Heart left ventricle (tissue), 16 donors: ENCODE measurements around the gene GALNT2. TPM values are rescaled to one million over a fixed set of nuclear protein-coding genes. Genes with fewer than 3 reads are reported as not detected.

Experiments
- ATAC-seq, 4 donors: fragments of 200-7000 bp; cut with Tn5 transposase; one replicate each; pipeline ENCODE4 v1.9.1; 2020 to 2022; ENCODE audit warnings: moderate library complexity in 4 of 4, mild to moderate bottlenecking in 3 of 4, moderate number of reproducible peaks in 1 of 4
- DNase-seq, 5 donors: peaks; one replicate each; pipeline ENCODE4 v3.0.0-alpha.2; 2020
- H3K27ac ChIP-seq, 12 donors: fragments of 200-600 bp; sonication (generic) in 4 of 12; one replicate each; pipeline versions ENCODE4 v1.5.0 to v1.8.0; 2016 to 2022; ENCODE audit warnings: mild to moderate bottlenecking in 2 of 12
- H3K27me3 ChIP-seq, 9 donors: fragments of 200-600 bp; sonication (generic) in 2 of 9; one replicate each; pipeline versions ENCODE4 v1.5.1 to v1.8.0; 2016 to 2022; ENCODE audit warnings: mild to moderate bottlenecking in 3 of 9
- H3K36me3 ChIP-seq, 9 donors: fragments of 200-600 bp; sonication (generic) in 2 of 9; one replicate each; pipeline versions ENCODE4 v1.5.0 to v1.8.0; 2018 to 2022; ENCODE audit warnings: mild to moderate bottlenecking in 2 of 9
- H3K4me1 ChIP-seq, 12 donors: fragments of 200-600 bp; sonication (generic) in 4 of 12; one replicate each; pipeline versions ENCODE4 v1.5.0 to v1.8.0; 2016 to 2022; ENCODE audit warnings: mild to moderate bottlenecking in 3 of 12
- H3K4me3 ChIP-seq, 12 donors: fragments of 200-600 bp; sonication (generic) in 4 of 12; one replicate each; pipeline versions ENCODE4 v1.5.0 to v1.8.0; 2017 to 2022; ENCODE audit warnings: mild to moderate bottlenecking in 9 of 12, moderate library complexity in 4 of 12
- H3K9me3 ChIP-seq, 12 donors: fragments of 200-600 bp; sonication (generic) in 4 of 12; one replicate each; pipeline versions ENCODE4 v1.5.0 to v1.8.0; 2016 to 2022; ENCODE audit warnings: mild to moderate bottlenecking in 1 of 12
- POLR2A ChIP-seq, 2 donors: fragments of 450-650 bp; IDR thresholded peaks; one replicate each; pipeline ENCODE4 v1.6.1; 2017; ENCODE audit warnings: antibody characterized with exemption in 2 of 2, mild to moderate bottlenecking in 2 of 2, moderate library complexity in 2 of 2
- WGBS, 4 donors: extraction: QIAGEN DNeasy Blood & Tissue Kit in 2 of 4; methylation state at CpG; one replicate each; pipeline versions ENCODE4 v1.1.5 to v1.1.7; 2013 to 2018; 5-methylcytosine and 5-hydroxymethylcytosine counted together
- intact Hi-C, 10 donors: fragments of 100-400 bp; cut with DNase I; formaldehyde crosslinking; loops; one replicate each; pipeline versions ENCODE4 v1.11.1 to v1.14.2; 2022
- polyA plus RNA-seq, 2 donors: library from polyadenylated mRNA; stranded (reverse); fragments of 200-250 nt; gene quantifications; one replicate each; pipeline ENCODE4 v1.2.3, GENCODE V29; 2013
- total RNA-seq, 9 donors: library from RNA; depleted of rRNA in 2 of 9; stranded (reverse); fragments of >200 nt in 2 of 9; fragmentation: NEBNext Ultra II Directional in 3 of 9; extraction: Animal tissue kit (Norgen Biotek cat#: 25700) in 3 of 9; gene quantifications; one replicate each; pipeline versions ENCODE4 v1.1.0 to v1.2.4, GENCODE V29; 2016 to 2023
- TF ChIP-seq, protein P1 (sequence below), 12 donors: fragments of 200-600 bp; sonication (generic) in 4 of 12; IDR thresholded peaks; one replicate each; pipeline versions ENCODE4 v1.5.0 to v1.8.0; 2018 to 2022; ENCODE audit warnings: antibody characterized with exemption in 12 of 12, mild to moderate bottlenecking in 5 of 12
- donor health status: ischemic (EF 13 %, LVEDD 7.1; RV severe dilation, severe dysfunction).
- donor health status: healthy with polysubstance abuse.
- donor health status: DM: no; HTN: yes; CAD: no.
- donor health status: DM: no; HTN: no; CAD: no.
- donor health status: ischemic (EF 25% LVEDD 6.9; RV normal size, moderate dysfunction).
- donor health status: ischemic (EF 25% LVEDD 5.7; RV mildly dilated, moderate dysfunction).
- donor health status: healthy.
- donor health status: DM: yes; HTN: yes; CAD: no.
- donor health status: ischemic (EF 35%, LVEDD 5.7; RV mildly dilated, moderate dysfunction).
- donor health status: nonischemic (EF 11% LVEDD 7.7; RV severe dilation, severe dysfunction).
- donor health status: DM: yes; HTN: yes; CAD: no.
- donor health status: PGD.
- donor health status: ischemic (EF 29% LVEDD 5.4; RV normal size, mild dysfunction).
- donor health status: nonischemic (EF 23%, LVEDD 6.1; RV moderate dilation, normal function).

The GALNT2 gene
- total and polyA plus RNA-seq, 11 donors: 10.1 to 44.9 (median 31.6) TPM

DNA sequence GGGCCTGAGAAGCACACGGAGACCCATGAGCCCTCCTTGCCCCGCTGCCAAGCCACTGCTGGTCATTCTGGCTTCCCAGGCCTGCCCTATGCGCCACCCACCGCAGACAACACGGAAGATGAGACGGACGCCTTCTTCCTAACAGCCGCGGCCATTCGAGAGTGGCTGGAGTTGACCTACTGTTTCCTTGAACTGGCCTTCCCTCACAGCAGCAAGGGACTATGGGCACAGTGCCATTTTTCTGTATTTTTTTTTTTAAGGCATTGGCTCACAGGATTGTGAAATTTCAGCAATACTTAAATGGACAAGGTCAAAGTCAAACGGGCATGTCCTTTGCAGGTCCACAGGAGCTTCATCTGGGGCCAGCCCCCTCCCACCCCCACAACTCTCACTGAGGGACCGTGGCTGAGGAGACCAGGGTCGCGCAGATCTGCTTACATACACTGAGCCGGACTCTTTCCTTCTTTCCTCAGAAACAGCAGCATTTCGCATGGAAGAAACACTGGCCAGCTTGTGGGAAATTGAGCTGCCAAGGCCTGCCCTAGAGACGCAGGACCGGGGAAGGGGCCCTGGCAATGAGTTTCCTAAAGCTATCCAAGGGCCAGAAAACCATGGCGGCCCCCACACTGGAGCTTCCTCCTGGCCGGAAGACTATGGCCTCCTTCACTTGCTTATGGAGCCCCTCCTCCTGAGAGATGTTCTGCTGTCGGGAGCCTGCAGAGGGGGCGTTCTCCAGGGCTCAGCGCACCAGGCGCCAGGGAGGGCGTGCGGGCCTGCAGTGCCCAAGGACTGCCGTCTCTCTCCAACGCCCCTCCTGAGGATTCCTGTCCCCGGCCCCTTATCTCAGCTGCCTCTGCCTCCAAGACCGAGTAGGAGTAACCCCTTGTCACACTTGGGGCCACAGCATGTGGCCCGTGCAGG is 260.2 kb downstream of the GALNT2 start:
- H3K27ac ChIP-seq: no peak overlapping the region
- H3K9me3 ChIP-seq: no peaks in the 10 kb centered on the region
- WGBS, 4 donors: 73 to 80% (median 76%) methylated on average over 24 to 31 of the region's 31 CpGs
- DNase-seq: no peak
- TF ChIP-seq, protein P1, sequence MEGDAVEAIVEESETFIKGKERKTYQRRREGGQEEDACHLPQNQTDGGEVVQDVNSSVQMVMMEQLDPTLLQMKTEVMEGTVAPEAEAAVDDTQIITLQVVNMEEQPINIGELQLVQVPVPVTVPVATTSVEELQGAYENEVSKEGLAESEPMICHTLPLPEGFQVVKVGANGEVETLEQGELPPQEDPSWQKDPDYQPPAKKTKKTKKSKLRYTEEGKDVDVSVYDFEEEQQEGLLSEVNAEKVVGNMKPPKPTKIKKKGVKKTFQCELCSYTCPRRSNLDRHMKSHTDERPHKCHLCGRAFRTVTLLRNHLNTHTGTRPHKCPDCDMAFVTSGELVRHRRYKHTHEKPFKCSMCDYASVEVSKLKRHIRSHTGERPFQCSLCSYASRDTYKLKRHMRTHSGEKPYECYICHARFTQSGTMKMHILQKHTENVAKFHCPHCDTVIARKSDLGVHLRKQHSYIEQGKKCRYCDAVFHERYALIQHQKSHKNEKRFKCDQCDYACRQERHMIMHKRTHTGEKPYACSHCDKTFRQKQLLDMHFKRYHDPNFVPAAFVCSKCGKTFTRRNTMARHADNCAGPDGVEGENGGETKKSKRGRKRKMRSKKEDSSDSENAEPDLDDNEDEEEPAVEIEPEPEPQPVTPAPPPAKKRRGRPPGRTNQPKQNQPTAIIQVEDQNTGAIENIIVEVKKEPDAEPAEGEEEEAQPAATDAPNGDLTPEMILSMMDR (IDR thresholded peaks at IDR 0.05): no peak
- no peak for TF ChIP-seq POLR2A (IDR thresholded peaks at IDR 0.05)
- H3K4me1 ChIP-seq: peaks cover 0 to 11% (median 0%) of the 10 kb centered on the region in 12 donors
- intact Hi-C loops: no loop called here
- peak in 1 of 4 donors; percentile 10 for ATAC-seq
- H3K27me3 ChIP-seq: no peaks in the 10 kb centered on the region
- no peak overlapping the region for H3K4me3 ChIP-seq
- no peaks in the 10 kb centered on the region for H3K36me3 ChIP-seq

DNA sequence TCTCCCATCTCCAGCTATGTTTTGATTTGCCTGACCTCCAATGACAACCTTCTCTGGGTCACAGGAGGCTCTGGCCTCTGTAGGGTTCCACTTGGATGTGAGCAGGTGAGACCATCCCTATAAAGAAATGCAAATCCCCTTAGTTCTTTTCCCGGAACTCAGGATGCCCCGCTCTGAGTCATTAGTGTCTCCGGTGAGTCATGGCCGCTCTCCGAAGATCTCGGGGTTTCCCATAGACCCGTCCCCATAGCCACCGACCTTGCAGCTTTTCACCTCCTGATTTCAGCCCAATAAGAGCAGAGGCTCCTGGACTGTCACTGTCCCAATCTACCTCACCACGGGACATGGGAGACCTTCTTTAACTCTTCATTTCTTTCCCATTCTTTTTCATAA is 260.9 kb downstream of the GALNT2 start:
- H3K27ac ChIP-seq: no peak overlapping the region
- no peak overlapping the region for H3K4me3 ChIP-seq
- no peaks in the 10 kb centered on the region for H3K27me3 ChIP-seq
- 90 to 98% (median 93%) methylated on average over 9 of the region's 9 CpGs for WGBS, 4 donors
- ATAC-seq (no peak), DNase-seq (no peak)
- intact Hi-C loops: no loop called here
- no peaks in the 10 kb centered on the region for H3K9me3 ChIP-seq
- peaks cover 0 to 8% (median 0%) of the 10 kb centered on the region in 12 donors for H3K4me1 ChIP-seq
- TF ChIP-seq, protein P1 (IDR thresholded peaks at IDR 0.05): no peak
- no peak for TF ChIP-seq POLR2A (IDR thresholded peaks at IDR 0.05)
- no peaks in the 10 kb centered on the region for H3K36me3 ChIP-seq

DNA sequence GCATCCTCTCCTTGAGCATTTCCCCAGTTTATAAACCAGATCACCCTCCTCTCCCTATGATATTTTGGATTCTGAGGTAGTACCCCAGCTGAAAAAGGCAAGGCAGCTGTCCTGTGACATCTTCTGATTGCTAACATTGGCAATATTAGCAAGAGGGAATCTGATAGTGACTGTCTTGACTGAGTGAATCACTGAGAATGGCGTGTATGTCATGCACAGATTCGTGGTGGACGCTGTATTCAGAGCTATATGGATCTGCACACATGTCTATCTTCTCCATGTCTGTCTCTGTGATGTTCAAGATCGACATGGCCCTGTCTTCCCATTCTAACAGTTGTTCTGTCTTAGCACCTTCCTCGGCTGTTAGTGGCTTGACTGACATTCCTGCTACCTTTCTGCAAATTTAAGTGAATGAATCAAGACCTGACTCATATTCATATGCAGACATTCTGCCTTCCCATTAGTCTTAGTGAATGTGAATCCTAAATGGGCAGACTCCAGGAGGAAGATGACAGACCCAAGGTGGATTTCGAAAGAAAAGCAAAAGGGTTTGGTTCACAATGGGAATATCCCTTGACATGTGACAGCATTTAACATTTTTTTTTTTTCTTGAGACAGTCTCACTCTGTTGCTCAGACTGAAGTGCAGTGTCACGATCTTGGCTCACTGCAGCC is 261.4 kb downstream of the GALNT2 start:
- Histone ChIP-seq H3K4me1 (peaks cover 0 to 8% (median 0%) of the 10 kb centered on the region in 12 donors), H3K36me3 (no peaks in the 10 kb centered on the region), H3K27me3 (no peaks in the 10 kb centered on the region), H3K4me3 (no peak overlapping the region), H3K9me3 (no peaks in the 10 kb centered on the region), H3K27ac (no peak overlapping the region)
- no peak for TF ChIP-seq POLR2A (IDR thresholded peaks at IDR 0.05)
- TF ChIP-seq, protein P1 (IDR thresholded peaks at IDR 0.05): no peak
- DNase-seq (no peak), ATAC-seq (no peak)
- intact Hi-C loops: no loop called here
- 87 to 91% (median 89%) methylated on average over 7 of the region's 7 CpGs for WGBS, 4 donors

DNA sequence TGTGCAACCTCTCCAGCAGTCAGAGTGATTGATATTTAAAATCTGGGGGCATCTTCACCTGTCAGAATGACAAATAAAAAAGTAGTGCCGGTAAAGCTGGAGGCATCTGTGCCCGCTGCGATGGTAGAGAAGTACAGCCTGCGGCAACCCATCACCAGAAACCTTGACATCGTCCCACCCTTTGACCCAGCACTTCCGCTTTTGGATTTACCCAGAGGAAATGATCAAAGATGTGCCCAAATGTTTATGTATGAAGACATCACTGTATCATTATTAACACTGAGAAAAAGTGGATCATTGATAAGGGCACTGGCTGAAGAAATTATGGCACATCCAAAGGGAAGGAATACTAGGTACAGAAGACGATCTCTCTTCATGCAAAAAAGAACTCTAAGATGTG is 263.1 kb downstream of the GALNT2 start:
- TF ChIP-seq, protein P1 (IDR thresholded peaks at IDR 0.05): no peak
- no peak for TF ChIP-seq POLR2A (IDR thresholded peaks at IDR 0.05)
- ATAC-seq: no peak
- no peak for DNase-seq
- H3K36me3 ChIP-seq: no peaks in the 10 kb centered on the region
- intact Hi-C loops: no loop called here
- H3K4me1 ChIP-seq: peaks cover 0 to 12% (median 2%) of the 10 kb centered on the region in 12 donors
- no peaks in the 10 kb centered on the region for H3K9me3 ChIP-seq
- H3K4me3 ChIP-seq: no peak overlapping the region
- no peaks in the 10 kb centered on the region for H3K27me3 ChIP-seq
- no peak overlapping the region for H3K27ac ChIP-seq
- 83 to 90% (median 86%) methylated on average over 7 of the region's 7 CpGs for WGBS, 4 donors
